HepG2 (cell line): ENCODE measurements around the gene GFER. TPM values are rescaled to one million over a fixed set of nuclear protein-coding genes. Genes with fewer than 3 reads are reported as not detected.
A peak's percentile ranks its signal among the peaks of the same experiment; 100 is the strongest.

ENCODE experiments used
- ASH2L ChIP-seq: fragments of 300-600, 200-600 bp; sonication (generic); IDR thresholded peaks from 2 replicates; pipeline ENCODE4 v1.7.0; 2017; ENCODE audit warnings: low read depth, mild to moderate bottlenecking, moderate library complexity, mixed read lengths, low read length; ENCODE audit not compliant: insufficient read length
- ATF2 ChIP-seq: sonication (generic); formaldehyde crosslinking; IDR thresholded peaks from 2 replicates; pipeline ENCODE4 v1.4.0; 2020; ENCODE audit warnings: missing genetic modification reagents
- BCL6 ChIP-seq: IDR thresholded peaks from 2 replicates; pipeline ENCODE4 v1.6.1; 2016; ENCODE audit warnings: missing genetic modification reagents, missing compliant biosample characterization
- SPEN ChIP-seq: sonication (generic); formaldehyde crosslinking; IDR thresholded peaks from 2 replicates; pipeline ENCODE4 v1.5.1; 2020; ENCODE audit warnings: low read depth, mild to moderate bottlenecking, missing genetic modification reagents
- THAP7 ChIP-seq: sonication (generic); formaldehyde crosslinking; IDR thresholded peaks from 2 replicates; pipeline ENCODE4 v1.8.1; 2023; ENCODE audit warnings: mild to moderate bottlenecking, missing genetic modification reagents
- ZNF329 ChIP-seq: sonication (generic); formaldehyde crosslinking; IDR thresholded peaks from 2 replicates; pipeline ENCODE4 v1.9.0; 2021; ENCODE audit warnings: low read depth, mild to moderate bottlenecking, missing genetic modification reagents
- ZNF547 ChIP-seq: sonication (generic); formaldehyde crosslinking; IDR thresholded peaks from 2 replicates; pipeline ENCODE4 v1.5.1; 2020; ENCODE audit warnings: mild to moderate bottlenecking, missing genetic modification reagents
- ZNF556 ChIP-seq: sonication (generic); formaldehyde crosslinking; IDR thresholded peaks from 2 replicates; pipeline ENCODE4 v1.4.0; 2020; ENCODE audit warnings: mild to moderate bottlenecking, missing genetic modification reagents, borderline replicate concordance
- ZNF75D ChIP-seq: sonication (generic); formaldehyde crosslinking; IDR thresholded peaks from 2 replicates; pipeline ENCODE4 v1.8.1; 2023; ENCODE audit warnings: missing genetic modification reagents, mild to moderate bottlenecking, borderline replicate concordance
- ZNF816 ChIP-seq: sonication (generic); formaldehyde crosslinking; IDR thresholded peaks from 2 replicates; pipeline ENCODE4 v1.8.0; 2022; ENCODE audit warnings: missing genetic modification reagents, mild to moderate bottlenecking, borderline replicate concordance
- polyA plus RNA-seq, 8 experiments: library from polyadenylated mRNA; depleted of rRNA in 3 of 8; stranded (reverse) in 7 of 8; unstranded in 1 of 8; fragments of >200 nt; fragmentation: Illumina TruSeq in 4 of 8; extraction: Trizol in 4 of 8; gene quantifications; 2 replicates each; pipeline versions ENCODE4 v1.2.1 to v1.2.3, GENCODE V29; 2011 to 2016; ENCODE audit warnings: low read depth in 4 of 8, missing spikeins in 1 of 8, mixed read lengths in 1 of 8; ENCODE audit not compliant: insufficient read depth in 1 of 8
- total RNA-seq, 5 experiments: library from RNA; depleted of rRNA; stranded (reverse); fragments of >200 nt; fragmentation: Illumina TruSeq; extraction: Trizol; gene quantifications; 2 replicates each; pipeline ENCODE4 v1.2.3, GENCODE V29; 2016; ENCODE audit warnings: low read depth in 1 of 5
- TF ChIP-seq, protein P1 (sequence below): sonication (generic); formaldehyde crosslinking; IDR thresholded peaks from 2 replicates; pipeline ENCODE4 v1.9.0; 2021; ENCODE audit warnings: missing genetic modification reagents, borderline replicate concordance
- TF ChIP-seq, protein P2 (sequence below): sonication (generic); formaldehyde crosslinking; conservative IDR thresholded peaks from 2 replicates; pipeline ENCODE4 v1.8.0; 2022; ENCODE audit warnings: missing genetic modification reagents
- TF ChIP-seq, protein P3 (sequence below): IDR thresholded peaks from 2 replicates; pipeline ENCODE4 v1.6.1; 2016; ENCODE audit warnings: mild to moderate bottlenecking
- TF ChIP-seq, protein P4 (sequence below), 2 experiments: IDR thresholded peaks; 2 replicates each; pipeline ENCODE4 v1.6.1; 2011 to 2012; ENCODE audit warnings: low read length in 2 of 2, borderline replicate concordance in 1 of 2, low read depth in 1 of 2, mild to moderate bottlenecking in 1 of 2, moderate library complexity in 1 of 2

The GFER gene
- total and polyA plus RNA-seq, 2 of the 13 experiments (the other 11 are each of a cell fraction or from before 2014, with no cell fraction given), result 28.6 to 71.7 TPM

DNA sequence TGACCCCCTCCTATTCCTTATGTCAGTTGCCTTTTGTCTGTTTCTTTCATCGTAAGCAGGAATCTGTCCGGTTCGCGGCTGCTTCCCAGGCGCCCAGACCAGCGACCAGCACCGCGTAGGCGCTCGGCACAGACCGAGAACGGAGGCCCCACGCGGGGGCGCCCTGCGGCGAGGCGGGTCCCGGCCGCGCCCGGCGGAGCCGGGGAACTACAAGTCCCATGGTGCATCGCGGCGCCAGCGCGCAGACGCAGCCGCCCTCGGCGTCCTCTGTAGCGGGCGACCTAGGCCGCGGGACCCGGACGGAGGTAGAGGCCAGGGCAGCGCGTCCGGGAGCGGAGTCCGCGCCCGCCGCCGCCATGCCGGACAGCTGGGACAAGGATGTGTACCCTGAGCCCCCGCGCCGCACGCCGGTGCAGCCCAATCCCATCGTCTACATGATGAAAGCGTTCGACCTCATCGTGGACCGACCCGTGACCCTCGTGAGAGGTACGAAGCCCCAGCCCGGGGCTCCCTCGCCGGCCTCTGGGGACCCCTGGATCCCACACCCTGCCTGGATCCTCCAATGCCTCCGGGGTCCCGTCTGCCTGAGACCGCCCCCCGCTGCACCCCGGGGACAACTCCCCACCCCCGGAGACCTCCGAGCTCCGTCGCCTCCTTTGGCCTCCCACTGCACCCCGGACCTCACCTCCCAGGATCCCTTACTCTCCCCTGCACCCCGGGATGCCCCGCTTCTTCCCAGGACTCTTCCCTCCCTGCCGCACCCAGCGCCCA lies 24.5 kb upstream of the GFER start, which contains the start of gene NDUFB10 (continued):
- TF ChIP-seq ZNF75D (CRISPR knock-in tag) (no peak), THAP7 (CRISPR knock-in tag) (peak; percentile 77; the same call in 1 of the 2 replicates), ATF2 (CRISPR knock-in tag) (peak; percentile 74; the same call in 1 of the 2 replicates), SPEN (CRISPR knock-in tag) (peak; percentile 94), ZNF816 (CRISPR knock-in tag) (peak; percentile 66; the same call in 1 of the 2 replicates), ASH2L (peak; percentile 54), ZNF329 (CRISPR knock-in tag) (peak; percentile 75; the same call in 1 of the 2 replicates), ZNF547 (CRISPR knock-in tag) (peak; percentile 64; the same call in 1 of the 2 replicates), BCL6 (peak; percentile 20; the same call in 1 of the 2 replicates), ZNF556 (CRISPR knock-in tag) (peak; percentile 82; the same call in 1 of the 2 replicates)
- TF ChIP-seq, protein P1, sequence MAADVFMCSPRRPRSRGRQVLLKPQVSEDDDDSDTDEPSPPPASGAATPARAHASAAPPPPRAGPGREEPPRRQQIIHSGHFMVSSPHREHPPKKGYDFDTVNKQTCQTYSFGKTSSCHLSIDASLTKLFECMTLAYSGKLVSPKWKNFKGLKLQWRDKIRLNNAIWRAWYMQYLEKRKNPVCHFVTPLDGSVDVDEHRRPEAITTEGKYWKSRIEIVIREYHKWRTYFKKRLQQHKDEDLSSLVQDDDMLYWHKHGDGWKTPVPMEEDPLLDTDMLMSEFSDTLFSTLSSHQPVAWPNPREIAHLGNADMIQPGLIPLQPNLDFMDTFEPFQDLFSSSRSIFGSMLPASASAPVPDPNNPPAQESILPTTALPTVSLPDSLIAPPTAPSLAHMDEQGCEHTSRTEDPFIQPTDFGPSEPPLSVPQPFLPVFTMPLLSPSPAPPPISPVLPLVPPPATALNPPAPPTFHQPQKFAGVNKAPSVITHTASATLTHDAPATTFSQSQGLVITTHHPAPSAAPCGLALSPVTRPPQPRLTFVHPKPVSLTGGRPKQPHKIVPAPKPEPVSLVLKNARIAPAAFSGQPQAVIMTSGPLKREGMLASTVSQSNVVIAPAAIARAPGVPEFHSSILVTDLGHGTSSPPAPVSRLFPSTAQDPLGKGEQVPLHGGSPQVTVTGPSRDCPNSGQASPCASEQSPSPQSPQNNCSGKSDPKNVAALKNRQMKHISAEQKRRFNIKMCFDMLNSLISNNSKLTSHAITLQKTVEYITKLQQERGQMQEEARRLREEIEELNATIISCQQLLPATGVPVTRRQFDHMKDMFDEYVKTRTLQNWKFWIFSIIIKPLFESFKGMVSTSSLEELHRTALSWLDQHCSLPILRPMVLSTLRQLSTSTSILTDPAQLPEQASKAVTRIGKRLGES (CRISPR knock-in tag), result no peak
- TF ChIP-seq, protein P2, sequence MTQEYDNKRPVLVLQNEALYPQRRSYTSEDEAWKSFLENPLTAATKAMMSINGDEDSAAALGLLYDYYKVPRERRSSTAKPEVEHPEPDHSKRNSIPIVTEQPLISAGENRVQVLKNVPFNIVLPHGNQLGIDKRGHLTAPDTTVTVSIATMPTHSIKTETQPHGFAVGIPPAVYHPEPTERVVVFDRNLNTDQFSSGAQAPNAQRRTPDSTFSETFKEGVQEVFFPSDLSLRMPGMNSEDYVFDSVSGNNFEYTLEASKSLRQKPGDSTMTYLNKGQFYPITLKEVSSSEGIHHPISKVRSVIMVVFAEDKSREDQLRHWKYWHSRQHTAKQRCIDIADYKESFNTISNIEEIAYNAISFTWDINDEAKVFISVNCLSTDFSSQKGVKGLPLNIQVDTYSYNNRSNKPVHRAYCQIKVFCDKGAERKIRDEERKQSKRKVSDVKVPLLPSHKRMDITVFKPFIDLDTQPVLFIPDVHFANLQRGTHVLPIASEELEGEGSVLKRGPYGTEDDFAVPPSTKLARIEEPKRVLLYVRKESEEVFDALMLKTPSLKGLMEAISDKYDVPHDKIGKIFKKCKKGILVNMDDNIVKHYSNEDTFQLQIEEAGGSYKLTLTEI (CRISPR knock-in tag), result no peak
- TF ChIP-seq, protein P3, sequence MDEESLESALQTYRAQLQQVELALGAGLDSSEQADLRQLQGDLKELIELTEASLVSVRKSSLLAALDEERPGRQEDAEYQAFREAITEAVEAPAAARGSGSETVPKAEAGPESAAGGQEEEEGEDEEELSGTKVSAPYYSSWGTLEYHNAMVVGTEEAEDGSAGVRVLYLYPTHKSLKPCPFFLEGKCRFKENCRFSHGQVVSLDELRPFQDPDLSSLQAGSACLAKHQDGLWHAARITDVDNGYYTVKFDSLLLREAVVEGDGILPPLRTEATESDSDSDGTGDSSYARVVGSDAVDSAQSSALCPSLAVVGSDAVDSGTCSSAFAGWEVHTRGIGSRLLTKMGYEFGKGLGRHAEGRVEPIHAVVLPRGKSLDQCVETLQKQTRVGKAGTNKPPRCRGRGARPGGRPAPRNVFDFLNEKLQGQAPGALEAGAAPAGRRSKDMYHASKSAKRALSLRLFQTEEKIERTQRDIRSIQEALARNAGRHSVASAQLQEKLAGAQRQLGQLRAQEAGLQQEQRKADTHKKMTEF, result peak; percentile 82
- TF ChIP-seq, protein P4, sequence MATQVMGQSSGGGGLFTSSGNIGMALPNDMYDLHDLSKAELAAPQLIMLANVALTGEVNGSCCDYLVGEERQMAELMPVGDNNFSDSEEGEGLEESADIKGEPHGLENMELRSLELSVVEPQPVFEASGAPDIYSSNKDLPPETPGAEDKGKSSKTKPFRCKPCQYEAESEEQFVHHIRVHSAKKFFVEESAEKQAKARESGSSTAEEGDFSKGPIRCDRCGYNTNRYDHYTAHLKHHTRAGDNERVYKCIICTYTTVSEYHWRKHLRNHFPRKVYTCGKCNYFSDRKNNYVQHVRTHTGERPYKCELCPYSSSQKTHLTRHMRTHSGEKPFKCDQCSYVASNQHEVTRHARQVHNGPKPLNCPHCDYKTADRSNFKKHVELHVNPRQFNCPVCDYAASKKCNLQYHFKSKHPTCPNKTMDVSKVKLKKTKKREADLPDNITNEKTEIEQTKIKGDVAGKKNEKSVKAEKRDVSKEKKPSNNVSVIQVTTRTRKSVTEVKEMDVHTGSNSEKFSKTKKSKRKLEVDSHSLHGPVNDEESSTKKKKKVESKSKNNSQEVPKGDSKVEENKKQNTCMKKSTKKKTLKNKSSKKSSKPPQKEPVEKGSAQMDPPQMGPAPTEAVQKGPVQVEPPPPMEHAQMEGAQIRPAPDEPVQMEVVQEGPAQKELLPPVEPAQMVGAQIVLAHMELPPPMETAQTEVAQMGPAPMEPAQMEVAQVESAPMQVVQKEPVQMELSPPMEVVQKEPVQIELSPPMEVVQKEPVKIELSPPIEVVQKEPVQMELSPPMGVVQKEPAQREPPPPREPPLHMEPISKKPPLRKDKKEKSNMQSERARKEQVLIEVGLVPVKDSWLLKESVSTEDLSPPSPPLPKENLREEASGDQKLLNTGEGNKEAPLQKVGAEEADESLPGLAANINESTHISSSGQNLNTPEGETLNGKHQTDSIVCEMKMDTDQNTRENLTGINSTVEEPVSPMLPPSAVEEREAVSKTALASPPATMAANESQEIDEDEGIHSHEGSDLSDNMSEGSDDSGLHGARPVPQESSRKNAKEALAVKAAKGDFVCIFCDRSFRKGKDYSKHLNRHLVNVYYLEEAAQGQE (IDR thresholded peaks at IDR 0.05; ENCODE audit: borderline replicate concordance in 1 of 2, low read depth in 1 of 2, low read length in 2 of 2), result peak in 1 of 2 experiments; percentile 50; a peak in 1 of 4 replicates
